Measurements from ENCODE around the gene EPDR1.
A peak's percentile ranks its signal among the peaks of the same experiment; 100 is the strongest.

EPDR1 gene

GRCh38 chr7:37984750-37985390 lies 64.4 kb downstream of the EPDR1 start:
- DNase-seq = no peak

- DNase-seq = no peak
These were observed 66.5 kb downstream of the EPDR1 start for GRCh38 chr7:37986908-37987330.

GRCh38 chr7:37987732-37988131 lies 67.3 kb downstream of the EPDR1 start:
- peak in 1 of 2 donors; percentile 36 for DNase-seq

GRCh38 chr7:37988721-37989650 lies 68.5 kb downstream of the EPDR1 start:
- no peak for DNase-seq

GRCh38 chr7:37990337-37990736 lies 69.9 kb downstream of the EPDR1 start:
- DNase-seq = no peak

- no peak for DNase-seq
These were observed 72.6 kb downstream of the EPDR1 start for GRCh38 chr7:37993060-37993501.

GRCh38 chr7:37999673-38000072 lies 79.2 kb downstream of the EPDR1 start:
- no peak for DNase-seq

GRCh38 chr7:38000272-38000671 lies 79.8 kb downstream of the EPDR1 start:
- DNase-seq = no peak
